Muscle layer of duodenum (tissue), 2 donors: ENCODE data around the gene ITGB4.

Experiments
- H3K27ac ChIP-seq: one replicate; pipeline ENCODE4 v1.7.0; 2013; ENCODE audit warnings: mild to moderate bottlenecking, low read length
- H3K27me3 ChIP-seq: one replicate; pipeline ENCODE4 v1.7.0; 2013; ENCODE audit warnings: low read depth, mild to moderate bottlenecking, control low read depth, low read length
- H3K36me3 ChIP-seq, 2 donors: one replicate each; pipeline ENCODE4 v1.7.0; 2013; ENCODE audit warnings: low read length in 2 of 2, control low read depth in 1 of 2, mild to moderate bottlenecking in 1 of 2; ENCODE audit not compliant: insufficient read depth in 2 of 2, control insufficient read depth in 1 of 2
- H3K4me1 ChIP-seq, 2 donors: one replicate each; pipeline ENCODE4 v1.7.0; 2013; ENCODE audit warnings: low read length in 2 of 2, mild to moderate bottlenecking in 2 of 2, control low read depth in 1 of 2, moderate library complexity in 1 of 2; ENCODE audit not compliant: insufficient read depth in 2 of 2, control insufficient read depth in 1 of 2
- H3K4me3 ChIP-seq, 2 donors: one replicate each; pipeline ENCODE4 v1.7.0; 2013; ENCODE audit warnings: low read length in 2 of 2, low read depth in 1 of 2, mild to moderate bottlenecking in 1 of 2
- H3K9me3 ChIP-seq, 2 donors: one replicate each; pipeline ENCODE4 v1.7.0; 2013; ENCODE audit warnings: low read length in 2 of 2, control low read depth in 1 of 2, mild to moderate bottlenecking in 1 of 2; ENCODE audit not compliant: control insufficient read depth in 1 of 2
- donor health status: healthy.

Gene ITGB4

GRCh38 chr17:75749545-75750389 lies 28.5 kb downstream of the ITGB4 start:
- H3K4me1 ChIP-seq: peaks cover 0 to 27% of the 10 kb centered on the region in 2 donors
- no peaks in the 10 kb centered on the region for H3K27me3 ChIP-seq
- no peaks in the 10 kb centered on the region for H3K9me3 ChIP-seq
- no peak overlapping the region for H3K4me3 ChIP-seq
- no peaks in the 10 kb centered on the region for H3K36me3 ChIP-seq
- no peak overlapping the region for H3K27ac ChIP-seq

- Histone ChIP-seq H3K27ac (no peak overlapping the region), H3K36me3 (peaks cover 0 to under 1% of the 10 kb centered on the region in 2 donors), H3K4me1 (peaks cover 0 to 29% of the 10 kb centered on the region in 2 donors), H3K27me3 (no peaks in the 10 kb centered on the region), H3K9me3 (no peaks in the 10 kb centered on the region), H3K4me3 (no peak overlapping the region)
Observed at GRCh38 chr17:75750661-75751423, 29.6 kb downstream of the ITGB4 start.

GRCh38 chr17:75751676-75752404 lies 30.6 kb downstream of the ITGB4 start:
- H3K9me3 ChIP-seq: no peaks in the 10 kb centered on the region
- no peak overlapping the region for H3K27ac ChIP-seq
- no peaks in the 10 kb centered on the region for H3K27me3 ChIP-seq
- H3K36me3 ChIP-seq: peaks cover 4 to 7% of the 10 kb centered on the region in 2 donors
- H3K4me1 ChIP-seq: peaks cover 0 to 29% of the 10 kb centered on the region in 2 donors
- H3K4me3 ChIP-seq: no peak overlapping the region

- Histone ChIP-seq H3K9me3 (no peaks in the 10 kb centered on the region), H3K27me3 (no peaks in the 10 kb centered on the region), H3K4me3 (no peak overlapping the region), H3K4me1 (peaks cover 0 to 29% of the 10 kb centered on the region in 2 donors), H3K27ac (no peak overlapping the region), H3K36me3 (peaks cover 4 to 12% of the 10 kb centered on the region in 2 donors)
Observed at GRCh38 chr17:75752405-75752709, 31.1 kb downstream of the ITGB4 start.

GRCh38 chr17:75752802-75753513 lies 31.7 kb downstream of the ITGB4 start:
- Histone ChIP-seq H3K4me3 (peak overlapping the region in 1 of 2 donors; percentile 47), H3K27me3 (no peaks in the 10 kb centered on the region), H3K4me1 (peaks cover 0 to 23% of the 10 kb centered on the region in 2 donors), H3K9me3 (no peaks in the 10 kb centered on the region), H3K36me3 (peaks cover 4 to 18% of the 10 kb centered on the region in 2 donors), H3K27ac (no peak overlapping the region)

- Histone ChIP-seq H3K9me3 (no peaks in the 10 kb centered on the region), H3K4me1 (peaks cover 0 to 23% of the 10 kb centered on the region in 2 donors), H3K4me3 (peak overlapping the region in 1 of 2 donors; percentile 47), H3K27ac (no peak overlapping the region), H3K27me3 (no peaks in the 10 kb centered on the region), H3K36me3 (peaks cover 6 to 26% of the 10 kb centered on the region in 2 donors)
Observed at GRCh38 chr17:75753514-75754377, 32.5 kb downstream of the ITGB4 start.

GRCh38 chr17:75754378-75755204 lies 33.3 kb downstream of the ITGB4 start:
- no peak overlapping the region for H3K27ac ChIP-seq
- H3K4me1 ChIP-seq: peaks cover 0 to 19% of the 10 kb centered on the region in 2 donors

GRCh38 chr17:75755205-75755901 lies 34.1 kb downstream of the ITGB4 start:
- H3K4me1 ChIP-seq: peaks cover 0 to 12% of the 10 kb centered on the region in 2 donors
- H3K27me3 ChIP-seq: no peaks in the 10 kb centered on the region
- H3K9me3 ChIP-seq: no peaks in the 10 kb centered on the region
- peaks cover 7 to 28% of the 10 kb centered on the region in 2 donors for H3K36me3 ChIP-seq
- no peak overlapping the region for H3K27ac ChIP-seq
- H3K4me3 ChIP-seq: no peak overlapping the region

More at GRCh38 chr17:75754378-75755204, 33.3 kb downstream of the ITGB4 start:
- Histone ChIP-seq H3K36me3 (peaks cover 7 to 28% of the 10 kb centered on the region in 2 donors), H3K27me3 (no peaks in the 10 kb centered on the region), H3K4me3 (peak overlapping the region in 1 of 2 donors; percentile 47), H3K9me3 (no peaks in the 10 kb centered on the region)

GRCh38 chr17:75755990-75756389 lies 34.7 kb downstream of the ITGB4 start:
- Histone ChIP-seq H3K4me1 (peaks cover 0 to 12% of the 10 kb centered on the region in 2 donors), H3K36me3 (peaks cover 7 to 28% of the 10 kb centered on the region in 2 donors)

More at GRCh38 chr17:75755990-75756389, 34.7 kb downstream of the ITGB4 start:
- Histone ChIP-seq H3K27ac (no peak overlapping the region), H3K9me3 (no peaks in the 10 kb centered on the region), H3K4me3 (no peak overlapping the region), H3K27me3 (no peaks in the 10 kb centered on the region)
